8988T (cell line): ENCODE results near the gene SEMA4B.
"Not testable (repeated sequence)": the region's sequence is repeated elsewhere in the genome, so short reads cannot be mapped to it uniquely, and the experiment has no call there.

Source experiments
- DNase-seq: peaks from one replicate; pipeline ENCODE4 v3.0.0; 2011

The SEMA4B gene

DNA sequence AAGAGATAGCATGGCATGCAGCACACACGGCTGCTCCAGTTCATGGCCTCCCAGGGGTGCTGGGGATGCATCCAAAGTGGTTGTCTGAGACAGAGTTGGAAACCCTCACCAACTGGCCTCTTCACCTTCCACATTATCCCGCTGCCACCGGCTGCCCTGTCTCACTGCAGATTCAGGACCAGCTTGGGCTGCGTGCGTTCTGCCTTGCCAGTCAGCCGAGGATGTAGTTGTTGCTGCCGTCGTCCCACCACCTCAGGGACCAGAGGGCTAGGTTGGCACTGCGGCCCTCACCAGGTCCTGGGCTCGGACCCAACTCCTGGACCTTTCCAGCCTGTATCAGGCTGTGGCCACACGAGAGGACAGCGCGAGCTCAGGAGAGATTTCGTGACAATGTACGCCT, 27.8 kb downstream of the SEMA4B start:
- no peak for DNase-seq

DNA sequence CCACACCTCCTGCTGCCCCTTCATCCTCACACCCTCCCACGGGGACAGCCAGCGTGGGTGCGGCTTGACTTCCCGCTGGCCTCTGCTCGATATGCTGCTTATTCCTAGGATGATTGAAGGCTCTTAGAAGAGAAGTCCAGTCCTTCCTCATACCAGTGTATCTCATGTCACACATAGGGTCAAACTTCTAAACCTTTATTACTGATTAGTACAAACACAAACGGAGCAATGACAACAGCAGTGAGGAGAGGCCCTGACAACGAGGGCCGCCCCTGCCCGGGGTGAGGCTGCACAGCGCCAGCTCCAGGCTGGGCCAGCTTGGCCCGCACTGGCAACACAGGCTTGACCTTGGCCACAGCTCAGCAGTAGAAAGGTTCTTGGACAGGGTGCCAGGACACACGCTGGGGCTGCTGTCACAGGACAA, 29.0 kb downstream of the SEMA4B start:
- no peak for DNase-seq

GRCh38 chr15:90230610-90231009, 29.5 kb downstream of the SEMA4B start:
- no peak for DNase-seq

GRCh38 chr15:90231028-90232017, 30.2 kb downstream of the SEMA4B start:
- DNase-seq = no peak

GRCh38 chr15:90232196-90232595, 31.1 kb downstream of the SEMA4B start:
- no peak for DNase-seq

DNA sequence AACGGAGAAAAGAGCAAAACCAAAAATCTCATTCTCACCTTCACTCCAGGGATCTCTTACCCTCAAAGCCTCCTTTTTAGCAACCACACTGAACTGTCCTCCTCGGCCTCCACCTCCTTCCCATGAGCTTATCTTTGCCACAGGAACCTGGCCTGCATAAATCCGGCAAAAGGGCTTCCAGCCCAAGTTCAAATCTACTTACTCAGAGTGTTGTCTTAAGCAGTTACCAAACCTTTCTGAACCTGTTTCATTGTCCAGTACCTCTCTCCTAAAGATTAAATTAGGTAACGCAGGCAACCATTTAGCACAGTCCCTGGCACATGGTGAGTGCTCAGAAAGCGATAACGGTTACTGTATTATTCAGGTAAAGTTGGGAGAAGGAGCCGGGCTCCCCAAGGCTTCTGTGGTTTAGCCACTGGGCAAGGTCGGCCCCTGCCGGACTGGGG, 31.8 kb downstream of the SEMA4B start:
- no peak for DNase-seq

DNA sequence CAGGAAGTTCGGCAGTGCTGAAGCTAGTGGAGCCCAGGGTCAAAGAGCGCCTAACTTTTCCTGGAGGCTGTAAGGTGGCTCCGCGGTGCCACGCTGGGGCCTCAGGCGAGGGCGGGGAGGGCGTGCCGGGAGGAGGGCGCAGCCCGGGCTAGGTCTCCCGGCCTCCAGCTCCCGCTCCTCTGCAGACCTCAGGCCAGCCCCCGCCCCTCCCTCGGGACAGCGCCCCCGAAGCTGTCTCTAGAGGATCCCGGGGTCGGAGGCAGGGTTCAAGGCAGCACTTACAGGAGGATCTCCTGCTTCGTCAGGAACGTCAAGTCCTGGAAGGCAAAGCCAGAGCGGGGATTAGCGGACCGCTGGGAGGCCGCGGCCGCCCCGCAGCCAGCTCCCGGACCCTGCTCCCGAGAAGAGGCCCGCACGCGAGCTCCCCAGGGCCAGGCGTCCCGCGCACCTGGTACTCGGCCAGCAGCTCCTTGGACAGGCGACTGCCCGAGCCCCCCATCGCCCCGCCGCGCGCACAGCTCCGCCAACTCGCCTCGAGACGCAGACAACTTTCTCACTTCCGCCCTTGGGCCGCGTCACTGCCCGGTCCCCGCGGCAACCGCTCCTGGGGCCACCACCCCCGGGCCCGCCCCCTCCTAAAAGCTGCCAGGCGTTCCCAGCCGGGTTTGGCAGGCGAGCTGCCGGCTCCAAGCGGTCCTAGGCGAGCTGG, 32.4 kb downstream of the SEMA4B start, which contains the start of gene CIB1:
Gene CIB1, minus strand, starts transcription at position 555 of the 709 bp plus-strand sequence. Its CDS starts 56 bp downstream, at position 499.
- DNase-seq = peak; percentile 86

GRCh38 chr15:90234096-90234988, 33.2 kb downstream of the SEMA4B start, which contains the start of gene GDPGP1:
TSS of gene GDPGP1 (plus strand) at chr15:90234209. CDS start at chr15:90240909, 6,700 bp downstream.
- DNase-seq = no peak

- DNase-seq = no peak
Observed at GRCh38 chr15:90239371-90239770, 38.2 kb downstream of the SEMA4B start.

DNA sequence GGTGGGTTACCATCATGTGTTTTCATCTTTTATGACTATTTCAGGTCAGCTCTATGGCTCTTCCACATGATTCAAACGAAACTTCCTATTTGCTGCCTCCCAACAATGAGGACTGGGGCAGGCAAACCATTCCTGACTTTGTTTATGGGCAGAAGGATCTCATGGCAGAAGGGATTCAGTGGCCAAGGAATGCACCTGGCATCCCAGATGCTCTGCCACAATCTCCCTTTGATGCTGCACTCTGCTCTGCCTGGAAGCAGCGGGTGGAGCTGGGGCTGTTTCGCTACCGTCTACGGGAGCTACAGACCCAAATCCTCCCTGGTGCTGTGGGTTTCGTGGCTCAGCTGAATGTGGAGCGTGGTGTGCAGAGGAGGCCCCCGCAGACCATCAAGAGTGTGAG, 39.7 kb downstream of the SEMA4B start:
- DNase-seq = no peak

- DNase-seq = no peak
Observed at GRCh38 chr15:90241343-90242192, 40.4 kb downstream of the SEMA4B start.

DNA sequence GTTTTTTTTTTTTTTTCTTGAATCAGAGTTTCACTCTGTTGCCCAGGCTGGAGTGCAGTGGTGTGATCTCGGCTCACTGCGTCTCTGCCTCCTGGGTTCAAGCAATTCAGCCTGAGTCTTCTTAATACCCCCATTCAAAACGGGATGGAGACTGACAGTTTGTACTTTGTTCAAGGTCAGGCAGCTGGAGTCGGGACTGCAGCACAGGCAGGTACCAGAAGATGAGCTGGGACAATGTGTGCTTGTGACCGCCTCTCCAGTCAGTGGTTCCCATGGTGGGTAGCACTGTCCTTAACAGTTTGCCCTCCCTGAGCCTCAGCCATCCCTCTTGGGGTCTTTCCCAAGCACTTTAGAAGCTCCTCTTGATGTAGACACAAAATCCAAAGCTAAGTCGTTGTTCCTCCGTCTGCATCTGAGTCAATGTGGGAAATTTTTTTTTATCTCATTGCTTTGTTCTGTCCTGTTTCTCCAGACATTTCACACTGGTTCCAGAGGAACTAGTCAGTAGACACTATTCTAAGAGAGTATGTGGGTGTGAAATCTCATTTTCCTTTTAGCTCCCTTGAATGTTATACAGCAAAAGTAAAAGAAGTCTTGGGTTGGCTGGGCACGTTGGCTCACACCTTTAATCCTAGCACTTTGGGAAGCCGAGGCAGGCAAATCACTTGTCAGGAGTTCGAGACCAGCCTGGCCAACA, 43.0 kb downstream of the SEMA4B start:
- DNase-seq = no peak

- DNase-seq = no peak
Observed at GRCh38 chr15:90248789-90249202, 47.7 kb downstream of the SEMA4B start.

GRCh38 chr15:90249203-90249863, 48.2 kb downstream of the SEMA4B start, which contains the start of gene TTLL13:
TSS of gene TTLL13 (plus strand) at chr15:90249556. CDS start at chr15:90250631, 1,075 bp downstream.
- peak; percentile 60 for DNase-seq

DNA sequence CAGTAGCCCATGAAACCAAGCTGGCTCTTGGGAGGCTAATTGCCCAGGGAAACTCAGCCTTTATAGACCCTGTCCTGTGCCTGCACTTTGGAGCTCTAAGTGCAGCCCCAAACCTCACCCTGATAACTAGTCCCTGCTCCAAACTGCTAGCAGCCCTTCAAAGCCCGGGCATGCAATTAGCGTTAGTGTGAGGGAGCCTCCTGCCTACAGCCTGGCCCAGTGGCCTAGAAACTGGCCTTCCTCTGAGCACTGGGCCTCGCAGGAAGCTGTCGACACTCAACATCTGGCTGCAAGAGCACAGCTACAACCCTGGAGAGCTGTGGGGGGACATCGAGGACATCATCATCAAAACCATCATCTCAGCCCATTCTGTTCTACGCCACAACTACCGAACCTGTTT, 56.6 kb downstream of the SEMA4B start:
- DNase-seq = no peak

GRCh38 chr15:90259524-90259923, 58.4 kb downstream of the SEMA4B start:
- no peak for DNase-seq

DNA sequence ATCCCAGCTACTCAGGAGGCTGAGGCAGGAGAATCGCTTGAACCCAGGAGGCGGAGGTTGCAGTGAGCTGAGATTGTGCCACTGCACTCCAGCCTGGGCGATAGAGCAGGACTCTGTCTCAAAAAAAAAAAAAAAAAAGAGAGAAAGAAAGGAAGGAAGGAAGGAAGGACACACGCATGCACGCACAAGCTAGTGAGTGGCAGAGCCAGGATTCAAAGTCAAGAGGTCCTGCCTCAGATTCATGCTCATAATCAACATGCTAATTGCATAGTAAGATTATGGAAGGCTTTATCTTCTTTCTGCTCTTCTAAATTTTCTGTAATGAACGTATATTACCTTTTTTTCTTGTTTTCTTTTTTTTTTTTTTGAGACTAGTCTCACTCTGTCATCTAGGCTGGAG, 59.6 kb downstream of the SEMA4B start:
- not testable (repeated sequence) for DNase-seq

DNA sequence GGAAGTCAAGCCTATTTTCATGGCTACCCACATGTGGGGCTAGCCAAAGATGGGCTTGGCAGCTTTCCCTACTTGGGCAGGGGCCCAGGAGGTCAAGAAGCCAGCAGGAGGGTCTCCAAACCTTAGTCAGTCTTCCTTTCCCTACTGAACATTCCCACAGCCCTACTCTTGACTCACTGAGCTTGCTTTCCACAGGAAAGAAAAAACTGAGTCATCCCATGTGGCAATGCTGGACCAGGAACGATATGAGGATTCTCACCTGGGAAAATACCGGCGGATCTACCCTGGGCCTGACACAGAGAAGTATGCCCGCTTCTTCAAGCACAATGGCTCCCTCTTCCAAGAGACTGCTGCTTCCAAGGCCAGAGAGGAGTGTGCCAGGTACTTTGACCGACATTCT, 60.7 kb downstream of the SEMA4B start:
- DNase-seq = no peak

DNA sequence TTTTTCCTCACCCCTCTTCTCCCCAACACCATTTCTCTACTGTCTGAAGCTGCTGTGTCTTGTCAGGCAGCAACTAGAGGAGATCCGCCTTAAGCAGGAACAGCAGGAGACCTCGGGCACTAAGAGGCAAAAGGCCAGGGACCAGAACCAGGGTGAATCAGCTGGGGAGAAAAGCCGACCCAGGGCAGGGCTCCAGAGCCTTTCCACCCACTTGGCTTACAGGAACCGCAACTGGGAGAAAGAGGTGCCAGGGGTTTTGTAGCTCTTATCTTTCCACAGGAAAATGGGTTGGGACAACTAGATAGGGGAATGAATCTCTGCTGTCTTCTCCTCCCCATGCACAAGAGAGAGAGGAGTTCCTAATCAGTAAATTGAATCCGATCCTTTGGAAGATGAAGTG, 61.3 kb downstream of the SEMA4B start:
- DNase-seq = no peak

GRCh38 chr15:90264671-90265070, 63.5 kb downstream of the SEMA4B start:
- no peak for DNase-seq
